Immature natural killer cell (primary cell): ENCODE measurements around the gene RUNX3. TPM values are rescaled to one million over a fixed set of nuclear protein-coding genes. Genes with fewer than 3 reads are reported as not detected.

Source experiments
- DNase-seq, 3 donors: peaks; one replicate each; pipeline ENCODE4 v3.0.0; 2022; ENCODE audit warnings: mixed read lengths in 1 of 3
- H3K27ac Mint-ChIP-seq, 6 donors: one replicate each; pipeline ENCODE4 v1.8.0; 2020; ENCODE audit warnings: mixed read lengths in 6 of 6, mild to moderate bottlenecking in 5 of 6, inconsistent platforms in 4 of 6, moderate library complexity in 3 of 6
- H3K27me3 Mint-ChIP-seq, 3 donors: one replicate each; pipeline ENCODE4 v1.8.0; 2020 to 2021; ENCODE audit warnings: low read depth in 3 of 3, mild to moderate bottlenecking in 3 of 3, mixed read lengths in 3 of 3, moderate library complexity in 3 of 3, inconsistent platforms in 1 of 3
- H3K36me3 Mint-ChIP-seq, 3 donors: one replicate each; pipeline ENCODE4 v1.8.0; 2020; ENCODE audit warnings: mixed read lengths in 3 of 3, inconsistent platforms in 2 of 3, mild to moderate bottlenecking in 2 of 3
- H3K4me1 Mint-ChIP-seq, 2 donors: one replicate each; pipeline ENCODE4 v1.8.0; 2020; ENCODE audit warnings: inconsistent platforms in 2 of 2, mild to moderate bottlenecking in 2 of 2, mixed read lengths in 2 of 2, moderate library complexity in 1 of 2
- H3K4me3 Mint-ChIP-seq, 5 donors: one replicate each; pipeline ENCODE4 v1.8.0; 2020; ENCODE audit warnings: mild to moderate bottlenecking in 5 of 5, mixed read lengths in 5 of 5, inconsistent platforms in 3 of 5, moderate library complexity in 3 of 5
- H3K9me3 Mint-ChIP-seq, 6 donors: one replicate each; pipeline ENCODE4 v1.8.0; 2020; ENCODE audit warnings: mild to moderate bottlenecking in 6 of 6, mixed read lengths in 6 of 6, inconsistent platforms in 4 of 6, moderate library complexity in 3 of 6
- polyA plus RNA-seq, 3 donors: library from polyadenylated mRNA; unstranded; fragments of 300-500 nt; fragmentation: Illumina TruSeq; gene quantifications; one replicate each; pipeline ENCODE4 v1.2.3, GENCODE V29; 2021

Gene RUNX3
- polyA plus RNA-seq, 3 donors from 2014 or later: 83.7 to 132 (median 93.2) TPM

DNA sequence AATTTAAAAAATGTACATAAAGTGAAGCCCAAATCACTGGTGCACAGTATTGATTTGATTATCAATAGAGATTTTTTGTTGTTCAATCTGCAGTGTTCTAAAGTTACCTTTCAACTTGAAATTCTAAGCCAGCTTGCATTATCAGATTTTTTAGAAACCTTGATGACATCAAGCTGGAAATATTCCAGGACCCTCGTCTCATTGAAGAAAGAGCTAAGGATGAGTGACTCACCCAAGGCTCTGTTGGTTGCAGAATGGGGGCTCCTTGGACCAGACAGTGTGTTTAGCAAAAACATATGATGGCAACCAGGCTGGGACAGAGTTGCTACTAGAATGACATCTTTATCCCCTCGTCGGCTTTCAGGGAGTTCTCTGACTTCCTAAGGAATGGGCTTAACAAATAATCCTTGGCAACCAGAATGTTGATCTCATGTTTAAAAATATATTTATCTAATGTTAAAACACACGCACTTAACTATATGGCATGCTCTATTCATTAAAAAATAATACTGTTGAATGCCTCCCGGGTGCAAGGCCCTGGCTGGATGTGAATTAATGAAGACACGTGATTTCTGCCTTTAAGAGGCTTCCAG, 79.7 kb downstream of the RUNX3 start:
- Mint-ChIP-seq H3K27me3 (peaks cover 7 to 20% (median 8%) of the 10 kb centered on the region in 3 donors), H3K36me3 (no peaks in the 10 kb centered on the region), H3K4me1 (peaks cover 61 to 88% of the 10 kb centered on the region in 2 donors), H3K27ac (peak overlapping the region in 3 of 6 donors; percentile 10 to 88 (median 64)), H3K9me3 (no peaks in the 10 kb centered on the region), H3K4me3 (peak overlapping the region in 1 of 5 donors; percentile 3)
- no peak for DNase-seq

DNA sequence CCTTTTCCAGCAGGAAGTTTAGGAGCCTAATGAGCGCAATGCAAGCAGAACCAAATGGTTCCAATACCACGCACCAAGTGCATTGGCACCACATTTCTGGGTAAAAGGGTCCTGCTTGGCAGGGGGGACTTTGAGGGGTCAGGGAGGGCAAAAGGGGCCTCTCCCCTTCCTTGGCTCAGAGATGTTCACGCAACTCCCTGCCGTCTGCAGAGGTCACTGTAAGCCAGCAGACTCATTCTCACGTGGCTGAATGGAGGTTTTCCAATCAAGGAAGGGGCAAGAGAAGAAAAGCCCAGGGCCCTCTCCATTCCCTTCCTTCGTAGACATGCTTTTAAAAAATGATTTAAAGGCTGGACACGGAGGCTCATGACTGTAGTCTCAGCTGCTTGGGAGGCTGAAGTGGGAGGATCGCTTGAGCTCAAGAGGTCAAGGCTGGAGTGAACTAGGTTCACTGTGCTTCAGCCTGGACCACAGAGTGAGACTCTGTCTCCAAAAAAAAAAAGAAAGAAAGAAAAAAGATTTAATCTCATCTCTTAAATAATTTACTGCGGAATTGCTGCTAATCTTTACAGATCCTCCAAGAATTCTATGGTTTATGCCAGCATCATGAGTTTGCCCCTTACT, 80.3 kb downstream of the RUNX3 start:
- no peaks in the 10 kb centered on the region for H3K9me3 Mint-ChIP-seq
- peaks cover 56 to 81% of the 10 kb centered on the region in 2 donors for H3K4me1 Mint-ChIP-seq
- H3K36me3 Mint-ChIP-seq: no peaks in the 10 kb centered on the region
- DNase-seq: peak in 1 of 3 donors; percentile 41
- peaks cover 7 to 20% (median 8%) of the 10 kb centered on the region in 3 donors for H3K27me3 Mint-ChIP-seq
- peak overlapping the region; percentile 75 to 95 (median 91) for H3K27ac Mint-ChIP-seq
- H3K4me3 Mint-ChIP-seq: peak overlapping the region; percentile 47 to 70 (median 63)

Other genes with a start within 250 kb of the RUNX3 start
- 1 to 10 TPM in 2 of 3 donors, under 1 TPM in 1; 0.81 to 1.6 (median 1.3) TPM for gene CLIC4, start 184.8 kb downstream of the RUNX3 start, polyA plus RNA-seq